K562 (cell line): ENCODE data around the gene BCL10. TPM values are rescaled to one million over a fixed set of nuclear protein-coding genes. Genes with fewer than 3 reads are reported as not detected.

ENCODE experiments used
- ARNT ChIP-seq, 2 experiments: fragments of 450-650 bp; IDR thresholded peaks; 2 replicates each; pipeline ENCODE4 v1.6.1; 2016; ENCODE audit warnings: mild to moderate bottlenecking in 1 of 2
- CHCHD3 ChIP-seq: fragments of 250-450 bp; sonication (Bioruptor Pico); IDR thresholded peaks from 2 replicates; pipeline ENCODE4 v2.1.2; 2022; ENCODE audit warnings: mild to moderate bottlenecking
- ELF1 ChIP-seq: fragments of 200-800 bp; sonication (Bioruptor generic); IDR thresholded peaks from 2 replicates; pipeline ENCODE4 v1.6.1; 2016; ENCODE audit warnings: missing genetic modification characterization, missing compliant biosample characterization
- FOXA3 ChIP-seq, 2 experiments: fragments of 450-650 bp in 1 of 2; sonication (generic) in 1 of 2; formaldehyde crosslinking; IDR thresholded peaks in 1 of 2; conservative IDR thresholded peaks in 1 of 2; 2 replicates each; pipeline versions ENCODE4 v1.4.0 to v1.8.0; 2020 to 2022; ENCODE audit warnings: mild to moderate bottlenecking in 2 of 2, missing genetic modification reagents in 1 of 2
- FOXP1 ChIP-seq: sonication (generic); formaldehyde crosslinking; IDR thresholded peaks from 2 replicates; pipeline ENCODE4 v1.8.0; 2022; ENCODE audit warnings: mild to moderate bottlenecking, missing genetic modification reagents
- HDGF ChIP-seq: fragments of 450-650 bp; IDR thresholded peaks from 2 replicates; pipeline ENCODE4 v1.6.1; 2016
- MYC ChIP-seq, 2 experiments: fragments of 250-450 bp in 1 of 2; sonication (Bioruptor Pico) in 1 of 2; IDR thresholded peaks; 2 replicates each; pipeline versions ENCODE4 v1.5.1 to v1.6.1; 2012 to 2021; ENCODE audit warnings: low read depth in 2 of 2, borderline replicate concordance in 1 of 2, improper control_type of control experiment in 1 of 2, low read length in 1 of 2, mild to moderate bottlenecking in 1 of 2, moderate library complexity in 1 of 2
- NFE2L1 ChIP-seq: fragments of 450-650 bp; IDR thresholded peaks from 2 replicates; pipeline ENCODE4 v1.6.1; 2016; ENCODE audit warnings: missing genetic modification characterization, low read depth, mild to moderate bottlenecking, missing compliant biosample characterization, moderate library complexity, borderline replicate concordance
- RB1 ChIP-seq: fragments of 450-650 bp; IDR thresholded peaks from 2 replicates; pipeline ENCODE4 v1.6.1; 2017; ENCODE audit warnings: low read depth, mild to moderate bottlenecking
- SIRT6 ChIP-seq: IDR thresholded peaks from one replicate; pipeline ENCODE4 v1.6.1; 2012; ENCODE audit warnings: low read depth, mild to moderate bottlenecking, control low read depth, inconsistent platforms, low read length, moderate library complexity
- VEZF1 ChIP-seq: fragments of 200-800 bp; sonication (Bioruptor generic); IDR thresholded peaks from 2 replicates; pipeline ENCODE4 v1.6.1; 2017; ENCODE audit warnings: missing genetic modification characterization, missing compliant biosample characterization
- ZBTB5 ChIP-seq: fragments of 450-650 bp; IDR thresholded peaks from 2 replicates; pipeline ENCODE4 v1.6.1; 2017; ENCODE audit warnings: antibody characterized with exemption
- ZNF239 ChIP-seq: fragments of 250-450 bp; sonication (Bioruptor Pico); IDR thresholded peaks from 2 replicates; pipeline ENCODE4 v1.4.0; 2020; ENCODE audit warnings: mild to moderate bottlenecking
- ZNF253 ChIP-seq: fragments of 250-450 bp; sonication (Bioruptor Pico); conservative IDR thresholded peaks from 2 replicates; pipeline ENCODE4 v1.6.1; 2021; ENCODE audit warnings: mild to moderate bottlenecking
- ZNF740 ChIP-seq, 3 experiments: fragments of 200-800 bp in 1 of 3; sonication (Bioruptor generic) in 1 of 3; sonication (generic) in 1 of 3; formaldehyde crosslinking in 1 of 3; IDR thresholded peaks; 2 replicates each; pipeline versions ENCODE4 v1.6.1 to v1.8.0; 2016 to 2022; ENCODE audit warnings: mild to moderate bottlenecking in 2 of 3, missing compliant biosample characterization in 2 of 3, missing genetic modification characterization in 2 of 3, missing genetic modification reagents in 1 of 3
- polyA plus RNA-seq, 8 experiments: library from polyadenylated mRNA; depleted of rRNA in 4 of 8; stranded (reverse) in 5 of 8; unstranded in 3 of 8; fragments of >200 nt; fragmentation: Nextera tagmentation in 2 of 8; fragmentation: Illumina TruSeq in 1 of 8; extraction: Ambion mirVana in 2 of 8; extraction: Trizol in 1 of 8; gene quantifications; 2 replicates each; pipeline versions ENCODE4 v1.2.1 to v1.2.3, GENCODE V29; 2011 to 2014; ENCODE audit warnings: inconsistent platforms in 1 of 8, missing spikeins in 1 of 8
- total RNA-seq, 7 experiments: library from RNA; depleted of rRNA in 6 of 7; stranded (reverse); fragments of >200 nt in 6 of 7; fragmentation: Illumina TruSeq in 2 of 7; extraction: Trizol in 2 of 7; gene quantifications; 2 replicates each; pipeline versions ENCODE4 v1.2.1 to v1.2.3, GENCODE V29; 2011 to 2021; ENCODE audit warnings: low replicate concordance in 1 of 7
- TF ChIP-seq, protein P1 (sequence below), 2 experiments: IDR thresholded peaks; 2 replicates each; pipeline ENCODE4 v1.6.1; 2011; ENCODE audit warnings: borderline replicate concordance in 1 of 2, control low read depth in 1 of 2, low read depth in 1 of 2, low read length in 1 of 2, mild to moderate bottlenecking in 1 of 2, mixed read lengths in 1 of 2, moderate library complexity in 1 of 2; ENCODE audit not compliant: insufficient read depth in 1 of 2, insufficient read length in 1 of 2, poor library complexity in 1 of 2, severe bottlenecking in 1 of 2; ENCODE audit errors: extremely low read depth in 1 of 2
- TF ChIP-seq, protein P2 (sequence below): fragments of 450-650 bp; formaldehyde crosslinking; IDR thresholded peaks from 2 replicates; pipeline ENCODE4 v1.4.0; 2020; ENCODE audit warnings: mild to moderate bottlenecking, moderate library complexity

The BCL10 gene
- total and polyA plus RNA-seq, 9 of the 15 experiments (the other 6 are each of a cell fraction or from before 2014, with no cell fraction given): 8.0 to 19.4 (median 12.3) TPM

DNA sequence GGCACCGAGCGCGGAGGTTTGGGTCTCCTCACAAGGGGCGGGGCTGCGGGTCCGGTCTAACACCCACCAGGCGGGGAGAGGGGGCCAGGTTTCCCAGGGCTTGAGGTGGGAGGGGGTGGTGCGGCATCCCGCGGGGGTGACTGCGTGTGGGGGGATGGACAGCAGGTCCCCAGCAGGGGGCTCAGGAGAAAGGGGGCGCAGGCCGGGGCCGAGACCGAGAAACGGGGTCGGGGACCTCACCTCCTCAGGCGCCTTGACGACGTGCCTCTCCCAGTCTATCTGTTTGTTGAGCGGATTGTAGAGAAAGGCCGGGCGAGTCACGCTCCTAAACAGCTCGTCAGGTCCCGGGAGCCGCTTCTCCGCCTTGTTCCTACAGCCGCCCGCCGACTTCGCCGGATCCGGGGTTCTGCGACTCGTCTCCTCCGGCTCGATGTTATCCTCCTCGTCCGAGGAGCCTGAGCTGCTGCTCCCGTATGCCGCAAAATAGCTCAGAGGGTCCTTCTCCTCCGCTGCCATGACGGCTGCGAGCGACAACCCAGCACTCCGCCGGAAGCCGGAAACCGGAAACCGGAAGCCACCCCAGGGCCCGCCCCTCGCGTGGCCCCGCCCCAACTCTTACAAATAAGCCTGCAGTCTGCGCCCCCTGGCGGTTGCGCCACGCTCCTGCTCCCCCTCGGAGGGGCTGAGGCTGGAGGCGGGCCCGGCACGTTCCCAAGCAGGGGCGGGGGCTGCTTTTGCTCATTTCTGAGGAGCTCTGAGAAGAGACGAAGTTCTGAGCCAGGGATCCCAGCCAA lies 17.1 kb downstream of the BCL10 start, which contains the start of gene C1orf52 (continued):
- TF ChIP-seq, protein P1, sequence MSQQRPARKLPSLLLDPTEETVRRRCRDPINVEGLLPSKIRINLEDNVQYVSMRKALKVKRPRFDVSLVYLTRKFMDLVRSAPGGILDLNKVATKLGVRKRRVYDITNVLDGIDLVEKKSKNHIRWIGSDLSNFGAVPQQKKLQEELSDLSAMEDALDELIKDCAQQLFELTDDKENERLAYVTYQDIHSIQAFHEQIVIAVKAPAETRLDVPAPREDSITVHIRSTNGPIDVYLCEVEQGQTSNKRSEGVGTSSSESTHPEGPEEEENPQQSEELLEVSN (IDR thresholded peaks at IDR 0.05; ENCODE audit: borderline replicate concordance in 1 of 2, extremely low read depth in 1 of 2, insufficient read depth in 1 of 2, insufficient read length in 1 of 2, low read depth in 1 of 2, low read length in 1 of 2, poor library complexity in 1 of 2, severe bottlenecking in 1 of 2): peak in 1 of 2 experiments; percentile 78
- TF ChIP-seq ELF1 (tag) (peak; percentile 90), CHCHD3 (CRISPR knock-in tag) (no peak), MYC (IDR thresholded peaks at IDR 0.05; ENCODE audit: low read depth, low read length) (peak; percentile 79), MYC (CRISPR knock-in tag; IDR thresholded peaks at IDR 0.05; ENCODE audit: borderline replicate concordance, low read depth) (no peak), HDGF (no peak), SIRT6 (no peak), FOXA3 (CRISPR knock-in tag; conservative IDR thresholded peaks at IDR 0.05 in 1 of 2, IDR thresholded peaks at IDR 0.05 in 1 of 2) (no peak), ZNF253 (CRISPR knock-in tag) (no peak), NFE2L1 (tag) (no peak), RB1 (peak; percentile 77), ZBTB5 (no peak), ZNF740 (CRISPR knock-in tag; IDR thresholded peaks at IDR 0.05) (no peak), ZNF740 (tag; IDR thresholded peaks at IDR 0.05) (no peak), ZNF239 (no peak), ARNT (IDR thresholded peaks at IDR 0.05) (no peak), VEZF1 (CRISPR knock-in tag) (peak; percentile 94), FOXP1 (CRISPR knock-in tag) (no peak)
- TF ChIP-seq, protein P2, sequence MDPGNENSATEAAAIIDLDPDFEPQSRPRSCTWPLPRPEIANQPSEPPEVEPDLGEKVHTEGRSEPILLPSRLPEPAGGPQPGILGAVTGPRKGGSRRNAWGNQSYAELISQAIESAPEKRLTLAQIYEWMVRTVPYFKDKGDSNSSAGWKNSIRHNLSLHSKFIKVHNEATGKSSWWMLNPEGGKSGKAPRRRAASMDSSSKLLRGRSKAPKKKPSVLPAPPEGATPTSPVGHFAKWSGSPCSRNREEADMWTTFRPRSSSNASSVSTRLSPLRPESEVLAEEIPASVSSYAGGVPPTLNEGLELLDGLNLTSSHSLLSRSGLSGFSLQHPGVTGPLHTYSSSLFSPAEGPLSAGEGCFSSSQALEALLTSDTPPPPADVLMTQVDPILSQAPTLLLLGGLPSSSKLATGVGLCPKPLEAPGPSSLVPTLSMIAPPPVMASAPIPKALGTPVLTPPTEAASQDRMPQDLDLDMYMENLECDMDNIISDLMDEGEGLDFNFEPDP: no peak
